Body of pancreas (tissue), 4 donors: ENCODE data around the gene POLDIP3.

Experiments used
- POLR2A ChIP-seq, 3 donors: fragments of 450-650 bp; IDR thresholded peaks; one replicate each; pipeline ENCODE4 v1.6.1; 2016; ENCODE audit warnings: antibody characterized with exemption in 3 of 3, mild to moderate bottlenecking in 2 of 3
- TF ChIP-seq, protein P1 (sequence below), 7 experiments: fragments of 450-650 bp in 4 of 7; fragments of 200-600 bp in 3 of 7; sonication (generic) in 3 of 7; IDR thresholded peaks; one replicate each; pipeline ENCODE4 v1.5.1; 2016 to 2019; ENCODE audit warnings: antibody characterized with exemption in 7 of 7

DNA sequence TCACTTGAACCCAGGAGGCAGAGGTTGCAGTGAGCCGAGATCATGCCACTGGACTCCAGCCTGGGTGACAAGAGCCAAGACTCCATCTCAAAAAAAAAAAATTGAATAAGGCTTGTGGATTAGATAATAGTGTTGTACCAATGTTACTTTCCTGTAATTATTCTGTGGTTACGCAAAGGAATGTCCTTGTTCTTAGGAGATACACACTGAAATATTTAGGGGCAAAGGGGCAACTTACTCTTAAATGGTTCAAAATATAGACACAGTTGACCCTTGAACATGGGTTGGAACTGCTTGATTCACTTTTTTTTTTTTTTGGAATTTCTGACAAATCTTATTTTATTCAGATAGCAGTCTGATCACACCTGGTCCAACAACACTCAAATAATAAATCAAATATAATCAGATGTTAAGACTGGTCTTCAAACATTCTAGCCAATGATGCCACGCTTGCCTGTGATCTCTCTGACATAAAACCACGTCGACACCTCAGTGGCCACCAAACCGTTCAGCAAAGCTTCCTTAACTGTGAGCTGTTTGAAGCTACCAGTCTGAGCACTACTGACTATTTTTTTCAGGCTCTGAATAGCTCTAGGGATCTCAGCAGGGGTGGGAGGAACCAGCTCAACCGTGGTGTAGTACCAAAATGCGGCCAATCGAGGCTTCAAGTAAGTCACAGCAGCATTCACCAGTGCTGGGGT is 25.0 kb upstream of the POLDIP3 start:
- TF ChIP-seq, protein P1, sequence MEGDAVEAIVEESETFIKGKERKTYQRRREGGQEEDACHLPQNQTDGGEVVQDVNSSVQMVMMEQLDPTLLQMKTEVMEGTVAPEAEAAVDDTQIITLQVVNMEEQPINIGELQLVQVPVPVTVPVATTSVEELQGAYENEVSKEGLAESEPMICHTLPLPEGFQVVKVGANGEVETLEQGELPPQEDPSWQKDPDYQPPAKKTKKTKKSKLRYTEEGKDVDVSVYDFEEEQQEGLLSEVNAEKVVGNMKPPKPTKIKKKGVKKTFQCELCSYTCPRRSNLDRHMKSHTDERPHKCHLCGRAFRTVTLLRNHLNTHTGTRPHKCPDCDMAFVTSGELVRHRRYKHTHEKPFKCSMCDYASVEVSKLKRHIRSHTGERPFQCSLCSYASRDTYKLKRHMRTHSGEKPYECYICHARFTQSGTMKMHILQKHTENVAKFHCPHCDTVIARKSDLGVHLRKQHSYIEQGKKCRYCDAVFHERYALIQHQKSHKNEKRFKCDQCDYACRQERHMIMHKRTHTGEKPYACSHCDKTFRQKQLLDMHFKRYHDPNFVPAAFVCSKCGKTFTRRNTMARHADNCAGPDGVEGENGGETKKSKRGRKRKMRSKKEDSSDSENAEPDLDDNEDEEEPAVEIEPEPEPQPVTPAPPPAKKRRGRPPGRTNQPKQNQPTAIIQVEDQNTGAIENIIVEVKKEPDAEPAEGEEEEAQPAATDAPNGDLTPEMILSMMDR (IDR thresholded peaks at IDR 0.05) = no peak
- no peak for TF ChIP-seq POLR2A (IDR thresholded peaks at IDR 0.05)
